ENCODE data around the gene PLEKHA4. TPM values are rescaled to one million over a fixed set of nuclear protein-coding genes. Genes with fewer than 3 reads are reported as not detected.
"Not testable (repeated sequence)": the region's sequence is repeated elsewhere in the genome, so short reads cannot be mapped to it uniquely, and the experiment has no call there.

Gene PLEKHA4
- polyA plus RNA-seq, 1 donor (not counting 4 experiments of a cell fraction or from before 2014, with no cell fraction given) = 1.8 TPM

GRCh38 chr19:48793271-48793670 lies 75.1 kb downstream of the PLEKHA4 start:
- H3K4me3 ChIP-seq (ENCODE audit: control insufficient read depth in 2 of 3, extremely low read depth in 1 of 3, insufficient read depth in 2 of 3, low read depth in 1 of 3, low read length in 3 of 3) = no peak overlapping the region
- H3K9me1 ChIP-seq (ENCODE audit: control insufficient read depth, extremely low read depth, insufficient read depth, low read length) = no peaks in the 10 kb centered on the region
- H3K79me2 ChIP-seq (ENCODE audit: control insufficient read depth, insufficient read depth, low read length) = no peaks in the 10 kb centered on the region
- no peaks in the 10 kb centered on the region for H3K9me3 ChIP-seq (ENCODE audit: control insufficient read depth, low read depth, low read length)
- H3K27me3 ChIP-seq (ENCODE audit: control insufficient read depth, extremely low read depth, insufficient read depth, low read length) = no peaks in the 10 kb centered on the region
- H3K4me2 ChIP-seq (ENCODE audit: control insufficient read depth, extremely low read depth, insufficient read depth, low read depth, low read length) = no peak overlapping the region
- H3K36me3 ChIP-seq (ENCODE audit: control insufficient read depth in 2 of 2, extremely low read depth in 1 of 2, insufficient read depth in 2 of 2, low read length in 2 of 2) = no peaks in the 10 kb centered on the region
- no peaks in the 10 kb centered on the region for H4K20me1 ChIP-seq (ENCODE audit: control insufficient read depth, extremely low read depth, insufficient read depth, low read length)
- H2AFZ ChIP-seq (ENCODE audit: control insufficient read depth, low read length) = no peak overlapping the region
- peaks cover 6% of the 10 kb centered on the region for H3K4me1 ChIP-seq (ENCODE audit: control insufficient read depth, extremely low read depth, insufficient read depth, low read length)
- dilution Hi-C loops (cut with MboI; ENCODE audit: extremely low pct_ligation_motif_present, low sequenced_read_pairs) = no loop called here
- DNase-seq (ENCODE audit: low read depth, low spot score) = no peak
- FAIRE-seq = no peak
- no peak for TF ChIP-seq EZH2 (IDR thresholded peaks at IDR 0.05; ENCODE audit: low read length)
- TF ChIP-seq CTCF (optimal IDR thresholded peaks at IDR 0.05 in 1 of 3, IDR thresholded peaks at IDR 0.05 in 1 of 3, conservative IDR thresholded peaks at IDR 0.05 in 1 of 3; ENCODE audit: extremely low read depth in 1 of 3, insufficient read depth in 2 of 3, low read length in 3 of 3) = no peak
- H3K9ac ChIP-seq (ENCODE audit: control insufficient read depth, extremely low read depth, insufficient read depth, low read length) = no peak overlapping the region
- H3K27ac ChIP-seq (ENCODE audit: control insufficient read depth, insufficient read depth, low read length) = no peak overlapping the region

- H3K27me3 ChIP-seq (ENCODE audit: control insufficient read depth, extremely low read depth, insufficient read depth, low read length); H3K36me3 ChIP-seq (ENCODE audit: control insufficient read depth in 2 of 2, extremely low read depth in 1 of 2, insufficient read depth in 2 of 2, low read length in 2 of 2); H3K27ac ChIP-seq (ENCODE audit: control insufficient read depth, insufficient read depth, low read length); H4K20me1 ChIP-seq (ENCODE audit: control insufficient read depth, extremely low read depth, insufficient read depth, low read length); H3K9ac ChIP-seq (ENCODE audit: control insufficient read depth, extremely low read depth, insufficient read depth, low read length); H3K79me2 ChIP-seq (ENCODE audit: control insufficient read depth, insufficient read depth, low read length); H3K4me3 ChIP-seq (ENCODE audit: control insufficient read depth in 2 of 3, extremely low read depth in 1 of 3, insufficient read depth in 2 of 3, low read depth in 1 of 3, low read length in 3 of 3); H3K9me3 ChIP-seq (ENCODE audit: control insufficient read depth, low read depth, low read length); dilution Hi-C loops (cut with MboI; ENCODE audit: extremely low pct_ligation_motif_present, low sequenced_read_pairs); FAIRE-seq; H3K4me1 ChIP-seq (ENCODE audit: control insufficient read depth, extremely low read depth, insufficient read depth, low read length); DNase-seq (ENCODE audit: low read depth, low spot score); H3K9me1 ChIP-seq (ENCODE audit: control insufficient read depth, extremely low read depth, insufficient read depth, low read length): not testable (repeated sequence)
- Histone ChIP-seq H2AFZ (ENCODE audit: control insufficient read depth, low read length) (peak overlapping the region; percentile 56), H3K4me2 (ENCODE audit: control insufficient read depth, extremely low read depth, insufficient read depth, low read depth, low read length) (peak overlapping the region; percentile 66)
These were observed 81.1 kb downstream of the PLEKHA4 start for GRCh38 chr19:48787331-48787730.

Small RNA genes within 50 kb of the gene (small RNA-seq; reads per million reads assigned to genes)
- gene RNU6-317P (ENCODE audit: insufficient read length in 3 of 3, low read depth in 3 of 3, low replicate concordance in 1 of 3) = 0 reads per million in 3 experiments

Other genes with a start within 250 kb of the PLEKHA4 start
- 1,010 to 1,534 TPM (median 1,015 TPM) in 3 replicates for gene RPL18, start 249.4 kb downstream of the PLEKHA4 start, polyA plus RNA-seq
- gene SPHK2, start 249.1 kb downstream of the PLEKHA4 start, polyA plus RNA-seq = 2.8 to 3.8 TPM (median 3.4 TPM) in 3 replicates
- gene DBP, start 231.2 kb downstream of the PLEKHA4 start, polyA plus RNA-seq = 0.79 to 2.0 TPM (median 1.0 TPM) in 3 replicates
- gene CA11, start 222.4 kb downstream of the PLEKHA4 start, polyA plus RNA-seq = 1.6 to 3.9 TPM (median 1.7 TPM) in 3 replicates
- gene NTN5, start 195.6 kb downstream of the PLEKHA4 start, polyA plus RNA-seq = 0.07 to 0.19 TPM (median 0.07 TPM) in 3 replicates
- 2.3 to 4.0 TPM (median 3.7 TPM) in 3 replicates for gene FUT2, start 172.6 kb downstream of the PLEKHA4 start, polyA plus RNA-seq
- 0.35 to 0.39 TPM (median 0.37 TPM) in 3 replicates for gene MAMSTR, start 148.9 kb downstream of the PLEKHA4 start, polyA plus RNA-seq
- gene RASIP1, start 128.0 kb downstream of the PLEKHA4 start, polyA plus RNA-seq = 2.2 to 4.8 TPM (median 2.3 TPM) in 3 replicates
- gene IZUMO1, start 121.7 kb downstream of the PLEKHA4 start, polyA plus RNA-seq = 0.28 to 0.75 TPM (median 0.63 TPM) in 3 replicates
- gene FUT1, start 116.0 kb downstream of the PLEKHA4 start, polyA plus RNA-seq = 3.2 to 5.3 TPM (median 3.7 TPM) in 3 replicates
- gene FGF21, start 113.1 kb downstream of the PLEKHA4 start, polyA plus RNA-seq = not detected in 3 replicates
- gene BCAT2, start 57.6 kb downstream of the PLEKHA4 start, polyA plus RNA-seq = 19.0 to 27.3 TPM (median 20.4 TPM) in 3 replicates
- 0.92 to 1.2 TPM (median 1.0 TPM) in 3 replicates for gene HSD17B14, start 32.1 kb downstream of the PLEKHA4 start, polyA plus RNA-seq
- gene PPP1R15A, start 3.8 kb upstream of the PLEKHA4 start, polyA plus RNA-seq = 23.6 to 36.6 TPM (median 32.5 TPM) in 3 replicates
- gene TULP2, start 30.1 kb upstream of the PLEKHA4 start, polyA plus RNA-seq = not detected in 3 replicates
- gene NUCB1, start 31.7 kb upstream of the PLEKHA4 start, polyA plus RNA-seq = 44.3 to 65.1 TPM (median 59.2 TPM) in 3 replicates
- gene DHDH, start 65.1 kb upstream of the PLEKHA4 start, polyA plus RNA-seq = 0.45 to 1.8 TPM (median 0.52 TPM) in 3 replicates
- 75.3 to 139 TPM (median 113 TPM) in 3 replicates for gene BAX, start 86.3 kb upstream of the PLEKHA4 start, polyA plus RNA-seq
- gene FTL, start 96.7 kb upstream of the PLEKHA4 start, polyA plus RNA-seq = 805 to 2,115 TPM (median 838 TPM) in 3 replicates
- gene GYS1, start 124.7 kb upstream of the PLEKHA4 start, polyA plus RNA-seq = 46.5 to 61.9 TPM (median 58.6 TPM) in 3 replicates
- 126 to 162 TPM (median 141 TPM) in 3 replicates for gene RUVBL2, start 125.3 kb upstream of the PLEKHA4 start, polyA plus RNA-seq
- gene LHB, start 148.5 kb upstream of the PLEKHA4 start, polyA plus RNA-seq = 0.33 to 0.44 TPM in 2 of 3 replicates, not detected in the other
- not detected in 3 replicates for gene CGB3, start 155.7 kb upstream of the PLEKHA4 start, polyA plus RNA-seq
- not detected in 3 replicates for gene CGB2, start 163.3 kb upstream of the PLEKHA4 start, polyA plus RNA-seq
- gene CGB1, start 168.3 kb upstream of the PLEKHA4 start, polyA plus RNA-seq = not detected in 3 replicates
- gene CGB5, start 175.2 kb upstream of the PLEKHA4 start, polyA plus RNA-seq = 0.20 to 0.24 TPM (median 0.21 TPM) in 3 replicates
- gene CGB8, start 180.5 kb upstream of the PLEKHA4 start, polyA plus RNA-seq = not detected in 3 replicates
- 0.92 to 4.1 TPM (median 1.2 TPM) in 3 replicates for gene CGB7, start 189.1 kb upstream of the PLEKHA4 start, polyA plus RNA-seq
- 5.5 to 14.4 TPM (median 8.3 TPM) in 3 replicates for gene NTF4, start 196.2 kb upstream of the PLEKHA4 start, polyA plus RNA-seq
- not detected in 3 replicates for gene KCNA7, start 204.1 kb upstream of the PLEKHA4 start, polyA plus RNA-seq
- 116 to 186 TPM (median 149 TPM) in 3 replicates for gene SNRNP70, start 216.8 kb upstream of the PLEKHA4 start, polyA plus RNA-seq
- gene LIN7B, start 245.8 kb upstream of the PLEKHA4 start, polyA plus RNA-seq = 1.6 to 2.8 TPM (median 1.7 TPM) in 3 replicates